Psoas muscle (tissue), 8 donors: Measurements from ENCODE around the gene PCDHGA4. TPM values are rescaled to one million over a fixed set of nuclear protein-coding genes. Genes with fewer than 3 reads are reported as not detected.

ENCODE experiments used
- ATAC-seq, 4 donors: fragments of 200-7000 bp; cut with Tn5 transposase; one replicate each; pipeline ENCODE4 v1.9.1; 2020; ENCODE audit warnings: moderate library complexity in 3 of 4, mild to moderate bottlenecking in 2 of 4
- DNase-seq, 2 donors: peaks; one replicate each; pipeline ENCODE4 v3.0.0-alpha.2; 2020
- H3K27ac ChIP-seq: fragments of 200-600 bp; one replicate; pipeline ENCODE4 v1.8.0; 2022
- H3K27me3 ChIP-seq, 3 donors: fragments of 200-600 bp in 1 of 3; one replicate each; pipeline versions ENCODE4 v1.6.1 to v1.8.0; 2013 to 2022; ENCODE audit warnings: low read length in 2 of 3, mild to moderate bottlenecking in 2 of 3, moderate library complexity in 1 of 3; ENCODE audit not compliant: insufficient read depth in 3 of 3
- H3K36me3 ChIP-seq, 2 donors: fragments of 200-600 bp in 1 of 2; one replicate each; pipeline versions ENCODE4 v1.6.1 to v1.8.0; 2013 to 2022; ENCODE audit warnings: low read depth in 1 of 2, mild to moderate bottlenecking in 1 of 2, moderate library complexity in 1 of 2; ENCODE audit not compliant: insufficient read depth in 1 of 2
- H3K4me1 ChIP-seq: fragments of 200-600 bp; one replicate; pipeline ENCODE4 v1.8.0; 2022
- H3K4me3 ChIP-seq: fragments of 200-600 bp; one replicate; pipeline ENCODE4 v1.8.0; 2022; ENCODE audit warnings: mild to moderate bottlenecking
- H3K9me3 ChIP-seq: fragments of 200-600 bp; one replicate; pipeline ENCODE4 v1.8.0; 2022
- WGBS, 3 donors: extraction: QIAGEN DNeasy Blood & Tissue Kit; methylation state at CpG; one replicate each; pipeline versions ENCODE4 v1.1.6 to v1.1.7; 2013; 5-methylcytosine and 5-hydroxymethylcytosine counted together
- intact Hi-C, 2 donors: fragments of 100-400 bp; cut with DNase I; formaldehyde crosslinking; loops; one replicate each; pipeline versions ENCODE4 v1.11.0 to v1.14.2; 2022
- polyA plus RNA-seq, 3 donors: library from polyadenylated mRNA; stranded (reverse); fragments of 200-250 nt; gene quantifications; one replicate each; pipeline ENCODE4 v1.2.3, GENCODE V29; 2013
- total RNA-seq, 4 donors: library from RNA; stranded (reverse); fragmentation: NEBNext Ultra II Directional in 2 of 4; extraction: Animal tissue kit (Norgen Biotek cat#: 25700) in 2 of 4; gene quantifications; one replicate each; pipeline versions ENCODE4 v1.2.1 to v1.2.4, GENCODE V29; 2021 to 2023
- TF ChIP-seq, protein P1 (sequence below): fragments of 200-600 bp; IDR thresholded peaks from one replicate; pipeline ENCODE4 v1.8.0; 2022; ENCODE audit warnings: antibody characterized with exemption
- donor health status: healthy with polysubstance abuse.
- donor health status: DM: no; HTN: no; CAD: no; lungs with moderate emphysema.
- donor health status: Bipolar disorder and iron deficiency.
- donor health status: healthy.
- donor health status: DM: yes; HTN: yes; CAD: no.
- donor health status: DM: no; HTN: no; CAD: no.
- donor health status: DM: no; HTN: no; CAD: no.
- donor health status: DM: yes; HTN: yes; CAD: no.

PCDHGA4 gene
- total and polyA plus RNA-seq, 7 donors: 0.14 to 2.4 (median 0.84) TPM

DNA sequence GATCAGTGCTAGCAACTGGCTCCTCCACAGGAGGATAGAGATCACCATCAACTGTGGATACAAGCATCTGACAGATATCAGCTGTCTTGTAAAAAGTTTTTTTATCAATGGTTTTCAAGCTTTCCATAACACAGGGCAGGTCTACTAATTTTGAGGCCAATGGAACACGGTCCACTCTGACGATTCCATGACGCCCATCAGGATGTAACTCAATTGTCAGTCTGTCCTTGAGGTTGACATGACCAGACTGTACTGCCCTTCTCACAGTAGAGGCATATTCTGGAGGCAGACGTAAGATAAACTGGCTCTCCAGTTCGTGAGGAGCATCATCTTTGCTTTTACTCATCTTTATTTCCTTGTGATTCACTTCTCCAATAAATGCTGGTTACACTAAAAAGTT is 35.1 kb upstream of the PCDHGA4 start:
- H3K4me3 ChIP-seq: peak overlapping the region; percentile 81
- TF ChIP-seq, protein P1, sequence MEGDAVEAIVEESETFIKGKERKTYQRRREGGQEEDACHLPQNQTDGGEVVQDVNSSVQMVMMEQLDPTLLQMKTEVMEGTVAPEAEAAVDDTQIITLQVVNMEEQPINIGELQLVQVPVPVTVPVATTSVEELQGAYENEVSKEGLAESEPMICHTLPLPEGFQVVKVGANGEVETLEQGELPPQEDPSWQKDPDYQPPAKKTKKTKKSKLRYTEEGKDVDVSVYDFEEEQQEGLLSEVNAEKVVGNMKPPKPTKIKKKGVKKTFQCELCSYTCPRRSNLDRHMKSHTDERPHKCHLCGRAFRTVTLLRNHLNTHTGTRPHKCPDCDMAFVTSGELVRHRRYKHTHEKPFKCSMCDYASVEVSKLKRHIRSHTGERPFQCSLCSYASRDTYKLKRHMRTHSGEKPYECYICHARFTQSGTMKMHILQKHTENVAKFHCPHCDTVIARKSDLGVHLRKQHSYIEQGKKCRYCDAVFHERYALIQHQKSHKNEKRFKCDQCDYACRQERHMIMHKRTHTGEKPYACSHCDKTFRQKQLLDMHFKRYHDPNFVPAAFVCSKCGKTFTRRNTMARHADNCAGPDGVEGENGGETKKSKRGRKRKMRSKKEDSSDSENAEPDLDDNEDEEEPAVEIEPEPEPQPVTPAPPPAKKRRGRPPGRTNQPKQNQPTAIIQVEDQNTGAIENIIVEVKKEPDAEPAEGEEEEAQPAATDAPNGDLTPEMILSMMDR: no peak
- peaks cover 52% of the 10 kb centered on the region for H3K9me3 ChIP-seq
- H3K27ac ChIP-seq: peak overlapping the region; percentile 98
- peaks cover 17% of the 10 kb centered on the region for H3K4me1 ChIP-seq
- ATAC-seq: peak in 3 of 4 donors; percentile 26 to 40 (median 28)
- WGBS, 3 donors: 60 to 67% (median 67%) methylated on average over 5 of the region's 5 CpGs
- intact Hi-C loops: loop anchor here in 1 of 2 donors (5.0 to 10.0 kb wide), 2 partner anchors 195 to 238 kb away; partner anchors contain the start of gene PCDHB4
- peaks cover 9 to 27% of the 10 kb centered on the region in 2 donors for H3K36me3 ChIP-seq
- H3K27me3 ChIP-seq: no peaks in the 10 kb centered on the region
- no peak for DNase-seq

GRCh38 chr5:141320225-141321169 is 34.3 kb upstream of the PCDHGA4 start, which contains the start of gene TAF7:
Gene TAF7, minus strand, starts transcription at chr5:141320784. Its CDS starts 740 bp downstream, at chr5:141320044.
- Histone ChIP-seq H3K4me1 (peaks cover 17% of the 10 kb centered on the region), H3K36me3 (peaks cover 9 to 27% of the 10 kb centered on the region in 2 donors), H3K4me3 (peak within 1 kb of the TSS; percentile 81), H3K27ac (peak within 1 kb of the TSS; percentile 98), H3K27me3 (no peaks in the 10 kb centered on the region), H3K9me3 (peaks cover 48% of the 10 kb centered on the region)
- TF ChIP-seq, protein P1: peak; percentile 89
- ATAC-seq (peak; percentile 96 to 99 (median 98)), DNase-seq (peak; percentile 91 to 97)
- intact Hi-C loops: loop anchor here in 1 of 2 donors (5.0 to 10.0 kb wide), 2 partner anchors 196 to 237 kb away; partner anchors contain the start of gene PCDHB4
- 1% methylated on average over 67 of the region's 67 CpGs for WGBS, 3 donors

- intact Hi-C loops: loop anchor here in 1 of 2 donors (5.0 to 10.0 kb wide), 2 partner anchors 197 to 235 kb away; partner anchors contain the start of gene PCDHB4
- H3K4me3 ChIP-seq: no peak overlapping the region
- H3K9me3 ChIP-seq: peaks cover 32% of the 10 kb centered on the region
- H3K27me3 ChIP-seq: no peaks in the 10 kb centered on the region
- H3K27ac ChIP-seq: no peak overlapping the region
- DNase-seq (no peak), ATAC-seq (no peak)
- TF ChIP-seq, protein P1: no peak
- H3K4me1 ChIP-seq: peaks cover 17% of the 10 kb centered on the region
- WGBS, 3 donors: 94 to 95% (median 94%) methylated on average over 3 of the region's 3 CpGs
- peaks cover 7 to 17% of the 10 kb centered on the region in 2 donors for H3K36me3 ChIP-seq
Measured at GRCh38 chr5:141322261-141322660, 32.6 kb upstream of the PCDHGA4 start.

DNA sequence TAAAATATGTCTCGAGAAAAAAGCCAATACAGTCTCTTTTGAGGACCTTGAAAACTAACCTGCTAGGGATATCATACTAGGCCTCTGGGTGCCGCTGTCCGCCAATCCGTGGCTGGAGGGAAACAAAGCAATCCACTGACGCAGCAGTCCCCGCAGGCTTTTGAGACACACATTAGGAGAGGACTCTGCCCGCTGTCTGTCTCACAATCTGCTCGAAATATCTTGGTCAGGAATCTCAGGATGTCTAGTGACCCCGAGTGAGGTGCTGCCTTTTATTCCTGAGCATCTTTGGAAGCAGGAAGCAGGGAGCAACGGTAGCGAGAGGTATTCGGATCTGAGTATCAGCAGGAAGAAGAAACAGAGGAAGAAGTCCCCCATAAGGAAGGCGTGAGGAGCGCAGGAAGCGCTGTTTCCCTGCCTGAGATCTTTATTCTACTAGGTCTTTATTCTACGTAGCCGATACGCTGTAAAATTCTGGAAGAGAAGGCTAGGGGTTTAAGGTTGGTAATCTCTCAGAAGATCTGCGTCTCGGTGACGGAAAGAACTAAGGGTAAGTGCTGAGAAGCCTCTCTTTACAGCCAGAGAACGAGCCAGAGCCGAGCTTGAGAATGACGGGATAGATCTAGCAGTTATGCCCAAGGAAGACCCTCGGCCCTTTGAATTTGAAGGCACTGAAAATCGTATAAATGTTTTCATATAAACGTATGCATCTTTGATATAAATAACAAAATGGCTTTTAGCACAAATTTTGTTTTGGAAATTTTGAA is 28.6 kb upstream of the PCDHGA4 start:
- ATAC-seq (peak; percentile 89 to 97 (median 94)), DNase-seq (peak; percentile 74 to 83)
- Histone ChIP-seq H3K9me3 (peaks cover 10% of the 10 kb centered on the region), H3K4me1 (peaks cover 4% of the 10 kb centered on the region), H3K27me3 (no peaks in the 10 kb centered on the region), H3K4me3 (peak overlapping the region; percentile 70), H3K36me3 (no peaks in the 10 kb centered on the region), H3K27ac (peak overlapping the region; percentile 85)
- 5 to 10% (median 9%) methylated on average over 27 of the region's 27 CpGs for WGBS, 3 donors
- TF ChIP-seq, protein P1: peak; percentile 58
- intact Hi-C loops: loop anchor here in 1 of 2 donors (10.0 kb wide), 1 partner anchor 201 kb away; the partner anchor contains the start of gene PCDHB4
